HG02852 (cell line): ENCODE results near the gene TNIK.
"Not testable (repeated sequence)": the region's sequence is repeated elsewhere in the genome, so short reads cannot be mapped to it uniquely, and the experiment has no call there.

Source experiments
- ATAC-seq: cut with Tn5 transposase; IDR thresholded peaks from one replicate; pipeline ENCODE4 v1.9.1; 2021; ENCODE audit warnings: mild to moderate bottlenecking, moderate library complexity; ENCODE audit not compliant: unreplicated experiment

Gene TNIK

GRCh38 chr3:171388527-171388926 is 71.7 kb downstream of the TNIK start:
- no peak for ATAC-seq

- no peak for ATAC-seq
Observed at GRCh38 chr3:171387062-171387461, 73.1 kb downstream of the TNIK start.

GRCh38 chr3:171385086-171385485 is 75.1 kb downstream of the TNIK start:
- ATAC-seq = no peak

GRCh38 chr3:171384101-171384891 is 75.9 kb downstream of the TNIK start:
- no peak for ATAC-seq

GRCh38 chr3:171383206-171384018 is 76.8 kb downstream of the TNIK start:
- no peak for ATAC-seq

GRCh38 chr3:171382347-171382746 is 77.9 kb downstream of the TNIK start:
- ATAC-seq = not testable (repeated sequence)

GRCh38 chr3:171380711-171381425 is 79.3 kb downstream of the TNIK start:
- no peak for ATAC-seq

GRCh38 chr3:171379961-171380483 is 80.2 kb downstream of the TNIK start:
- ATAC-seq = no peak

GRCh38 chr3:171379281-171379680 is 80.9 kb downstream of the TNIK start:
- no peak for ATAC-seq

GRCh38 chr3:171378586-171378985 is 81.6 kb downstream of the TNIK start:
- ATAC-seq = no peak

- ATAC-seq = no peak
Observed at GRCh38 chr3:171377859-171378258, 82.3 kb downstream of the TNIK start.

- no peak for ATAC-seq
Observed at GRCh38 chr3:171376596-171376947, 83.6 kb downstream of the TNIK start.

GRCh38 chr3:171375666-171376595 is 84.3 kb downstream of the TNIK start:
- ATAC-seq = no peak

GRCh38 chr3:171374661-171375285 is 85.4 kb downstream of the TNIK start:
- no peak for ATAC-seq

GRCh38 chr3:171374260-171374659 is 85.9 kb downstream of the TNIK start:
- no peak for ATAC-seq

- ATAC-seq = no peak
Observed at GRCh38 chr3:171373711-171374110, 86.5 kb downstream of the TNIK start.

- no peak for ATAC-seq
Observed at GRCh38 chr3:171372694-171373093, 87.5 kb downstream of the TNIK start.

- ATAC-seq = no peak
Observed at GRCh38 chr3:171371354-171371753, 88.9 kb downstream of the TNIK start.

GRCh38 chr3:171369156-171369555 is 91.0 kb downstream of the TNIK start:
- ATAC-seq = no peak

GRCh38 chr3:171366738-171367137 is 93.5 kb downstream of the TNIK start:
- not testable (repeated sequence) for ATAC-seq
